Esophagus squamous epithelium (tissue), 4 donors: ENCODE results near the gene GCNT1.

Source experiments
- POLR2A ChIP-seq, 4 donors: fragments of 450-650 bp; IDR thresholded peaks; one replicate each; pipeline ENCODE4 v1.6.1; 2017; ENCODE audit warnings: antibody characterized with exemption in 4 of 4, mild to moderate bottlenecking in 4 of 4, moderate library complexity in 3 of 4
- TF ChIP-seq, protein P1 (sequence below), 6 experiments: fragments of 450-650 bp in 4 of 6; fragments of 200-600 bp in 2 of 6; sonication (generic) in 2 of 6; IDR thresholded peaks; one replicate each; pipeline ENCODE4 v1.5.1; 2016 to 2019; ENCODE audit warnings: antibody characterized with exemption in 6 of 6, mild to moderate bottlenecking in 4 of 6, moderate library complexity in 4 of 6

- TF ChIP-seq, protein P1, sequence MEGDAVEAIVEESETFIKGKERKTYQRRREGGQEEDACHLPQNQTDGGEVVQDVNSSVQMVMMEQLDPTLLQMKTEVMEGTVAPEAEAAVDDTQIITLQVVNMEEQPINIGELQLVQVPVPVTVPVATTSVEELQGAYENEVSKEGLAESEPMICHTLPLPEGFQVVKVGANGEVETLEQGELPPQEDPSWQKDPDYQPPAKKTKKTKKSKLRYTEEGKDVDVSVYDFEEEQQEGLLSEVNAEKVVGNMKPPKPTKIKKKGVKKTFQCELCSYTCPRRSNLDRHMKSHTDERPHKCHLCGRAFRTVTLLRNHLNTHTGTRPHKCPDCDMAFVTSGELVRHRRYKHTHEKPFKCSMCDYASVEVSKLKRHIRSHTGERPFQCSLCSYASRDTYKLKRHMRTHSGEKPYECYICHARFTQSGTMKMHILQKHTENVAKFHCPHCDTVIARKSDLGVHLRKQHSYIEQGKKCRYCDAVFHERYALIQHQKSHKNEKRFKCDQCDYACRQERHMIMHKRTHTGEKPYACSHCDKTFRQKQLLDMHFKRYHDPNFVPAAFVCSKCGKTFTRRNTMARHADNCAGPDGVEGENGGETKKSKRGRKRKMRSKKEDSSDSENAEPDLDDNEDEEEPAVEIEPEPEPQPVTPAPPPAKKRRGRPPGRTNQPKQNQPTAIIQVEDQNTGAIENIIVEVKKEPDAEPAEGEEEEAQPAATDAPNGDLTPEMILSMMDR (IDR thresholded peaks at IDR 0.05): no peak
- TF ChIP-seq POLR2A (IDR thresholded peaks at IDR 0.05): no peak
Observed at GRCh38 chr9:76490249-76490990, 31.4 kb downstream of the GCNT1 start.
